GM12873 (cell line): ENCODE measurements around the gene HLA-DMA.
A peak's percentile ranks its signal among the peaks of the same experiment; 100 is the strongest.

ENCODE experiments used
- CTCF ChIP-seq: IDR thresholded peaks from 2 replicates; pipeline ENCODE4 v1.5.1; 2012; ENCODE audit warnings: low read depth, mild to moderate bottlenecking, moderate library complexity, low read length, control low read depth; ENCODE audit not compliant: insufficient read depth; ENCODE audit errors: missing control alignments

Gene HLA-DMA

GRCh38 chr6:32973144-32974015, 20.5 kb upstream of the HLA-DMA start:
- no peak for TF ChIP-seq CTCF

- no peak for TF ChIP-seq CTCF
These were observed 19.7 kb upstream of the HLA-DMA start for GRCh38 chr6:32972353-32973143.

GRCh38 chr6:32971581-32972352, 18.9 kb upstream of the HLA-DMA start:
- TF ChIP-seq CTCF = peak; percentile 5

- no peak for TF ChIP-seq CTCF
These were observed 18.3 kb upstream of the HLA-DMA start for GRCh38 chr6:32971242-32971580.

- TF ChIP-seq CTCF = no peak
These were observed 17.7 kb upstream of the HLA-DMA start for GRCh38 chr6:32970413-32971241.

GRCh38 chr6:32969685-32970412, 17.0 kb upstream of the HLA-DMA start:
- peak; percentile 45 for TF ChIP-seq CTCF
